GM10248 (cell line): ENCODE data around the gene CIAO2B.

ENCODE experiments used
- CTCF ChIA-PET: fragments of 300-600 bp; sonication (Branson Sonifier 250); formaldehyde crosslinking; extraction: SDS; loops from one replicate; lab custom pipeline; 2021; ENCODE audit warnings: antibody characterized with exemption; lab: Yijun Ruan, JAX
- POLR2A ChIA-PET: fragments of 350-650 bp; sonication (Branson Sonifier 250); formaldehyde crosslinking; extraction: SDS; loops from one replicate; lab custom pipeline; 2020; ENCODE audit warnings: antibody characterized with exemption; lab: Yijun Ruan, JAX
- DNase-seq: peaks from one replicate; pipeline ENCODE4 v3.0.0; 2012; ENCODE audit errors: extremely low spot score
- CTCF ChIP-seq: IDR thresholded peaks from 2 replicates; pipeline ENCODE4 v1.5.1; 2012; ENCODE audit warnings: mild to moderate bottlenecking, low read depth; ENCODE audit errors: extremely low read depth, missing control alignments, control extremely low read depth

CIAO2B gene

GRCh38 chr16:66918355-66918754, 15.8 kb downstream of the CIAO2B start:
- DNase-seq: no peak
- CTCF ChIA-PET: interaction anchor here (1.0 to 4.3 kb wide), 7 partner anchors 9 to 267 kb away, joined by 3 to 28 read pairs (median 5); no protein-coding TSS in a partner anchor
- POLR2A ChIA-PET: interaction anchor here (0.5 kb wide), 1 partner anchor 25 kb away, joined by 7 read pairs; no protein-coding TSS in a partner anchor
- no peak for TF ChIP-seq CTCF

GRCh38 chr16:66917741-66918140, 16.5 kb downstream of the CIAO2B start:
- DNase-seq: no peak
- POLR2A ChIA-PET: interaction anchor here (0.5 kb wide), 1 partner anchor 26 kb away, joined by 7 read pairs; no protein-coding TSS in a partner anchor
- CTCF ChIA-PET: interaction anchor here (1.1 to 4.3 kb wide), 6 partner anchors 8 to 266 kb away, joined by 3 to 28 read pairs (median 8); no protein-coding TSS in a partner anchor
- TF ChIP-seq CTCF: no peak

- no peak for DNase-seq
- no peak for TF ChIP-seq CTCF
- CTCF ChIA-PET: interaction anchor here (1.0 to 4.3 kb wide), 2 partner anchors 11 to 21 kb away, joined by 4 to 28 read pairs; no protein-coding TSS in a partner anchor
- POLR2A ChIA-PET: no interaction called here
Measured at GRCh38 chr16:66916518-66916917, 17.7 kb downstream of the CIAO2B start.

- no peak for TF ChIP-seq CTCF
- no peak for DNase-seq
- CTCF ChIA-PET: no interaction called here
- POLR2A ChIA-PET: no interaction called here
Measured at GRCh38 chr16:66915041-66915440, 19.2 kb downstream of the CIAO2B start.

- ChIA-PET CTCF (interaction anchor here (1.5 kb wide), 1 partner anchor 10 kb away, joined by 3 read pairs; no protein-coding TSS in a partner anchor), POLR2A (no interaction called here)
- no peak for DNase-seq
- no peak for TF ChIP-seq CTCF
Measured at GRCh38 chr16:66914541-66914940, 19.7 kb downstream of the CIAO2B start.

- DNase-seq: no peak
Measured at GRCh38 chr16:66913711-66914110, 20.5 kb downstream of the CIAO2B start.

More at GRCh38 chr16:66913711-66914110, 20.5 kb downstream of the CIAO2B start:
- CTCF ChIA-PET: interaction anchor here (1.5 kb wide), 1 partner anchor 11 kb away, joined by 3 read pairs; no protein-coding TSS in a partner anchor
- POLR2A ChIA-PET: no interaction called here
- no peak for TF ChIP-seq CTCF
